ENCODE measurements around the gene LMO2.

LMO2 gene

DNA sequence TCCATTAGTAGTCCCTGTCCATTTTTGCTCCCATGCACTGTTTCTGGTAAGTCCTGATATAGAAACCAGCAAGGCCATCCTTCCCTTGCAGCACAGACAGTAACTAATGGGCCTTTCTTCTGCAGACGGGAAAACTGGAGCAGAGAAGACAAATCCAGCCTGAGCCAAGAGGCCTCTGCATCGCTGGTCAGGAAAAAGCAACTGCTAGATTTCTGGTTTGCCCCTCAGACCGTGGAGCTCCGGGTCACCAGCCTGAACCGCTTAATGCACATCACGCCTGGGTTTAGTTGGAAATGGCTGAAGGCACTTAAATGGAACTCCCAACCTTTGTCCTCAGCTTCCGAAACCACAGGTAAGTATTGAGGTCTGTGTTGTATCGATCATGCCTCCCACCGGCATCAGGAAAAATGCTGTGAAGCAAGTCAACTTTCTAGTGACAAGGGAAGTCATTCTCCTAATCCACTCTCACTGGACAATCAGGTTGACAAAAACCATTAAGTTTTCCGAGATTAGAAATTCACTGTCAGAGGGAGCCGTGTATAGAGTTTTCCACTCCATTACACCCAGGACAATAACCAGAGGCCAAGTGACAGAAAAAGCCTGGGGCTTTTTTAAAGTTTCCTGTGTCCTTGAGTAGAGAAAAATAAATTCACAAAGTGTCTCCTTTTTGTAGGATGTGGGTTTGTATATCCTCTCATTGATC is 14.8 kb upstream of the LMO2 start:
- intact Hi-C loops (cut with DNase I; ENCODE audit: low total_unique reads), result no loop called here
- no peaks in the 10 kb centered on the region for H3K4me1 ChIP-seq
- H3K4me3 ChIP-seq, result no peak overlapping the region
- H3K27me3 ChIP-seq, result no peaks in the 10 kb centered on the region
- no peaks in the 10 kb centered on the region for H3K9me3 ChIP-seq
- TF ChIP-seq, protein P1, sequence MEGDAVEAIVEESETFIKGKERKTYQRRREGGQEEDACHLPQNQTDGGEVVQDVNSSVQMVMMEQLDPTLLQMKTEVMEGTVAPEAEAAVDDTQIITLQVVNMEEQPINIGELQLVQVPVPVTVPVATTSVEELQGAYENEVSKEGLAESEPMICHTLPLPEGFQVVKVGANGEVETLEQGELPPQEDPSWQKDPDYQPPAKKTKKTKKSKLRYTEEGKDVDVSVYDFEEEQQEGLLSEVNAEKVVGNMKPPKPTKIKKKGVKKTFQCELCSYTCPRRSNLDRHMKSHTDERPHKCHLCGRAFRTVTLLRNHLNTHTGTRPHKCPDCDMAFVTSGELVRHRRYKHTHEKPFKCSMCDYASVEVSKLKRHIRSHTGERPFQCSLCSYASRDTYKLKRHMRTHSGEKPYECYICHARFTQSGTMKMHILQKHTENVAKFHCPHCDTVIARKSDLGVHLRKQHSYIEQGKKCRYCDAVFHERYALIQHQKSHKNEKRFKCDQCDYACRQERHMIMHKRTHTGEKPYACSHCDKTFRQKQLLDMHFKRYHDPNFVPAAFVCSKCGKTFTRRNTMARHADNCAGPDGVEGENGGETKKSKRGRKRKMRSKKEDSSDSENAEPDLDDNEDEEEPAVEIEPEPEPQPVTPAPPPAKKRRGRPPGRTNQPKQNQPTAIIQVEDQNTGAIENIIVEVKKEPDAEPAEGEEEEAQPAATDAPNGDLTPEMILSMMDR (IDR thresholded peaks at IDR 0.05), result no peak
- no peak overlapping the region for H3K27ac ChIP-seq
- H3K36me3 ChIP-seq, result no peaks in the 10 kb centered on the region
- DNase-seq, result no peak

DNA sequence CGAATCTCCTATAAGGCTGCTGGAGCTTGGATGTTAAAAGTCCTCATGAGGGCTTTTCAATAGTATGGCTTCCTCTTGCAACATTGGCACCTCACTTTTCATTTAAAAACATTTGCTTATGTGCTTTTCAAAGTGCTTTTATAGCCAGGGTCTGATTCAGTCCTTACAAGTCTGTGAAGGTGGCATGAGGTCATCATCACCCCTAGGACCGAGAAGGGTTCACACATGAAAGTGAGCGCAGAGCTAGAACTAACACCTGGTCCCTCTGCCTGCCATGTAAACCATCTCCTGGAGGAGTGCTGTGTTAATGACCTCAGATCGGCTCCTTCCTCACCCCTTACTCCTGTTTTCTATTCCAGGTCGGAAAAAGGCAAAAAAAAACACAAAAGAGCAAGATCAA is 12.2 kb upstream of the LMO2 start:
- no peak overlapping the region for H3K4me3 ChIP-seq
- H3K4me1 ChIP-seq, result peaks cover 0 to 8% (median 3%) of the 10 kb centered on the region in 4 donors
- DNase-seq, result no peak
- H3K27ac ChIP-seq, result no peak overlapping the region
- intact Hi-C loops (cut with DNase I; ENCODE audit: low total_unique reads), result no loop called here
- no peaks in the 10 kb centered on the region for H3K9me3 ChIP-seq
- no peaks in the 10 kb centered on the region for H3K36me3 ChIP-seq
- no peaks in the 10 kb centered on the region for H3K27me3 ChIP-seq
- TF ChIP-seq, protein P1 (IDR thresholded peaks at IDR 0.05), result no peak

DNA sequence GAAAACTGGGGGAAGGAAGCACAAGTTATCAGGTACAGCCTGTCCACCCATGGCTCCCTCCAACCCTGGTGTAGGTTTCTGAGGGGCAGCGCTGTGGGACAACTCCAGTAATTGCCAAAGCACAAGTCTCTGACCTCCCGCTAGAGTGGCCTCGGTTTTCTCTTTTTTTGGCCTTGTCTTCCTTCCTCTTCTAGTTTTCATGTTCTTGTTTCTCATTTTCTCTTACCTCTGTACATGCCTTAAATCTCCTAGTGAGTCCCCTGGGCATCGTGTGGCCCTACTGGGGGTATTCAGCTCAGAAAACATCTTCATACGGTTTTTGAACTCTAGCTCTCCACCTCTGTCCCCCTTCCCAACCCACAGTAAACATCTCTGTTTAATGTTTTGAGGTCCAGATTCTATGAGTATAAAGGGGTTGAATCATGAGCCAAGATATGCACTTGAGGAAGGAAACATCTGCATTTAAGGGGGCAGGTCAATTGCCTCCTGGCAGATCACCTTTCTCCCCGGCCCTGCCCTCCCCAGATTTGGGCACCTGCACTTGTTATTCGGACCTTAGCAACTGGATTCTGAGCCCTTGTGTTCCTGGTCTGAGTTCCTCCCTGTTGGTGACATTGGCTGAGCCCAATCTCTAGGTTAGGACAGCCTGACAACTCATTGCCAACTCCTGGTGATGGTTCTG is 8.4 kb upstream of the LMO2 start:
- H3K27me3 ChIP-seq, result no peaks in the 10 kb centered on the region
- H3K36me3 ChIP-seq, result no peaks in the 10 kb centered on the region
- TF ChIP-seq, protein P1 (IDR thresholded peaks at IDR 0.05), result no peak
- intact Hi-C loops (cut with DNase I; ENCODE audit: low total_unique reads), result no loop called here
- H3K27ac ChIP-seq, result no peak overlapping the region
- DNase-seq, result no peak
- peaks cover 0 to 16% (median 6%) of the 10 kb centered on the region in 4 donors for H3K4me1 ChIP-seq
- H3K9me3 ChIP-seq, result no peaks in the 10 kb centered on the region
- H3K4me3 ChIP-seq, result no peak overlapping the region

DNA sequence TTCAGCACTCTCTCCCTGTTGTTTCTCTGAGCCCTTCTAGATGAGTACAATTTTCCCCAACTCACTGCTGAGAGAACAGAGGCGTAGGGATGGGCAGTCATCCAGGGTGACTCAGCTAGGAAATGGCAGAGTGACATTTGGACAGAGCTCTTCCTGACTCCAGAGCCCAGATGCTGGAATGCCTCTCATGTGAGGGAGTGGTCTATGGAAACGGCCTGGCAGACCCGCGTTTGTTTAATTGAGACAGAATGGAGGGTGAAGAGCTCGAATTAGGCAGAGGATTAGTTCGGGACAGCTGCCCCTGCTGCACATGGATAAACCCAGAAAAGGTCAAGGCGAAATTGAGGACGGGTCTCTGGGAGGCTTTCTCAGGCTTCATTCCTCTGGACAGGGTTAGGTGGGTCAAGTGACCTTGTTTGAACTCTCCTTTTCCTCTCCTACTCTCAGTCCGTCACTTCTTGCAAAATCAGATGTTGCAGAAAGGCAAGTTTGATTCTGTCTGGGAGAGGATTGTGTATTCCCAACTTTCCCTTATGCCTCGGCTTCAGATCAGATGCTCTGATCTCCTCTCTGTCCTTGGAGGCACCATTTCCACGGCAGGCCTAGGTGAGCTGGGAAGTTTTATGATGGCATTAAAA is 7.6 kb upstream of the LMO2 start:
- TF ChIP-seq, protein P1 (IDR thresholded peaks at IDR 0.05), result no peak
- H3K27me3 ChIP-seq, result no peaks in the 10 kb centered on the region
- DNase-seq, result peak; percentile 89 to 90
- no peaks in the 10 kb centered on the region for H3K36me3 ChIP-seq
- peaks cover 0 to 16% (median 6%) of the 10 kb centered on the region in 4 donors for H3K4me1 ChIP-seq
- intact Hi-C loops (cut with DNase I; ENCODE audit: low total_unique reads), result no loop called here
- H3K9me3 ChIP-seq, result no peaks in the 10 kb centered on the region
- no peak overlapping the region for H3K4me3 ChIP-seq
- no peak overlapping the region for H3K27ac ChIP-seq

DNA sequence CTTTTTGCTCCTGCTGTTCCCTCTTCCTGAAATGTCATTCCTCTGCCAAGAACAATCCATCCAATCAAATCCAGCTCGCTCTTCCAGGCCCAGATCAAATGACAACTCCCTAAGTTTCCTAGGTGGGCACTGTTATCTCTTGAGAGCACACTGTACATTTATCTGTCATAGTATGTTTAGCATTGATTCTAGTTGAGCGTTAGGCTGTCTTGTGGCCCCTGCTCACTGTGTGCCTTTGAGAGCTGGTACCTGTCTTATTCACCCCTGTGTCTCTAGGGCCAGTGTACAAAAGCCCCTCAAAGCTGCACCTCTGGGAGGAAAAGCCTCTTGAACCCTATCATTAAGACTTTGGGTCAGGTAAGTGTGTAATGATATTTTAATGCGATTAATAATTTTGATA is 7.1 kb upstream of the LMO2 start:
- intact Hi-C loops (cut with DNase I; ENCODE audit: low total_unique reads), result no loop called here
- Histone ChIP-seq H3K27ac (peak overlapping the region in 1 of 2 donors; percentile 38), H3K9me3 (no peaks in the 10 kb centered on the region), H3K36me3 (no peaks in the 10 kb centered on the region), H3K4me1 (peaks cover 0 to 16% (median 6%) of the 10 kb centered on the region in 4 donors), H3K4me3 (no peak overlapping the region), H3K27me3 (no peaks in the 10 kb centered on the region)
- DNase-seq, result no peak
- TF ChIP-seq, protein P1 (IDR thresholded peaks at IDR 0.05), result no peak

Measured in tibial artery (tissue), 4 donors.